ENCODE measurements around the gene RNF214. TPM values are rescaled to one million over a fixed set of nuclear protein-coding genes. Genes with fewer than 3 reads are reported as not detected.
"Not testable (repeated sequence)": the region's sequence is repeated elsewhere in the genome, so short reads cannot be mapped to it uniquely, and the experiment has no call there.

RNF214 gene
- total RNA-seq, 1 donor from 2014 or later, result 21.6 TPM

DNA sequence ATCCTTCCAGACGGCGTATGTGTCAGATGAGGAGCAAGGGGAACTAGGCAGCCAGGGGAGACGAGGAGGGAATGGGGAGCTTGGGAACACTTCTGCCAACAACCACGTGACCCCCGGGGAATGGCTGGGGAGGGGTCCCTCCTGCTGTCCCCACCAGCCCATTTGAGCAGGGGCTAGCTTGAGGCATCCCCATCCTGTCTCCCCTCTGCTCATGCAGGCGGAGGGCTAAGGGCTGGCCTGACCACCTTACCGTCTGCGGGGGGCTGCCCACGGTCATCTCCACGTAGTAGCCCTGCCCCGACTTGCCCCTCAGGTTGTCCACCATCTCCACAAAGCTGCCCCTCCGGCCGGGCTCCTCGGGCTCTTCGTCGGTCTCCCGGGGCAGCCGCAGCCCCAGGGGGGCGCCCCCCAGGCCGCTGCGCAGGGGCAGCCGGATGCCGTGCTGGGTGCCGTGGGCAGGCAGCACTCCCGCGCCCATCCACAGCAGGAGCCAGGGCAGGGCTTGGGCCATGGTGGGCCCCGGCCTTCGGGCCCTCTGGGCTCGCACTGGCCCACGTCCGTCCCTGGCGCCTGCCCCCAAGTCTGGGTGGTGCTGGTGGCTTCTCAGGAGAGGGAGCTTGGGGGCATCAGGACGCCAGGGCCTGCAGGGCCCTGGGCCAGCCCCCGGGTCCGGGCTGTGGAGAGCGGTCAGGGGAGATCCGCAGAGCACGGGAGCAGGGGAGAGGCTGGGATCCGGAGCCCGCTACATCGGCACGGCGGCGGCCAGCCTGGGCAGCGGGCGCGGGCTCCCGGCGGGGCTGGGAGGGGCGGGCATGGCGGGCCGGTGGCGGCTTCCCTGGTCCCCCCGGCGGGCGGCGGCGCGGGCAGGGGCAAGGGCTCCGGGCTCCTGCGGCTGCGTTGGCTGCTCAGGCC, 83.1 kb downstream of the RNF214 start:
- DNase-seq (ENCODE audit: low read depth), result no peak

DNA sequence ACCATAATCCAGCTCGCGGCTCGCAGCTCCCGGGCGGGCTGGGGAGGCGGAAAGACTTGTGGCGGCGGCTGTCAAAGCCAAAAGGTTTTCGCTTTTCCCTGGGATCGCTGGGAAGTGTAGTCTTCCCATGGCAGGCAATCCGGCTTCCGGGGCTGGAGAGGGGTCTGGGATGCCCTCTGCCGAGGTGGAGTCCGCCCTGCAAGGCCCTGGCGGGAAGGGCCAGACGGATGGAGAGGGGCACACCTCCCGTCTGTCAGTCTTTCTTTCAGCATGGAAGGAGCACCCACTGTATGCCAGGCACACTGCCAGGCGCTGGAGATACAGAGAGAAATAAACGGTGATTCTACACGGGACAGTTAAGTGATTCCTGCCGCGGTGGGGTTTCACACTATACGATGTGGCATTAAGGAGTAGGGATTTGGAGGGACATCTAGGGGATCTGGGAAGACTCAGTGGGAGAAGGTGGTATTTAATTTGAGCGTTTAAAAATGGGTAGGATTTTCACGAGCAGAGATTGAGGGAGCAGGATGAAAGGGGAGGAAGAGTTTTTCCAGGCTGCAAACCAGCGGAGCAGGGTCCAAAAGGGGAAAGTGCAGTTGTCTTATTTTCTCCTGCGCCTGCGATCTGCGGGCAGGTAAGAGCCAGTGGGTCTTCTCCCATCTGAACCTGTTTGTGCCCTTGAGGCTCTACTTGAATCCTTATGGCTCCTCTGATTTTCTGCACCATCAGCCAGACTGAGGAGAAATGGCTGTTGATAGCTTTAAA, 83.9 kb downstream of the RNF214 start, which contains the start of gene BACE1:
Gene BACE1, minus strand, starts transcription at position 60 of the 765 bp plus-strand sequence. CDS start 461 bp downstream, outside the sequence.
- peak; percentile 75 for DNase-seq (ENCODE audit: low read depth)

DNA sequence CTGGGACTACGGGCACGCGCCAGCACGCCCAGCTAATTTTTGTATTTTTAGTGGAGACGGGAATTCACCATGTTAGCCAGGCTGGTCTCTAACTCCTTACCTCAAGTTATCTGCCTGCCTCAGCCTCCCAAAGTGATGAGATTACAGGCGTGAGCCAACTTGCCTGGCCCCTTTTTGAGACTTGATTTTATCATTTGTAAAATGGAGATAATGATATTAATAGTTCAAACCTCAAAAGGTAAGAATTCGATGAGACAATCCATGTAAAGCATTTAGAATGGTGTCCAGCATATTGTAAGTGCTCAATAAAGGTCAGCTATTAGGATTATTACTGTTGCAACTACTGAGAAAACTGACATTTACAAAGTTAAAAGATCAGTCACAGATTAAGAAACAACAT, 86.3 kb downstream of the RNF214 start:
- no peak for DNase-seq (ENCODE audit: low read depth)

DNA sequence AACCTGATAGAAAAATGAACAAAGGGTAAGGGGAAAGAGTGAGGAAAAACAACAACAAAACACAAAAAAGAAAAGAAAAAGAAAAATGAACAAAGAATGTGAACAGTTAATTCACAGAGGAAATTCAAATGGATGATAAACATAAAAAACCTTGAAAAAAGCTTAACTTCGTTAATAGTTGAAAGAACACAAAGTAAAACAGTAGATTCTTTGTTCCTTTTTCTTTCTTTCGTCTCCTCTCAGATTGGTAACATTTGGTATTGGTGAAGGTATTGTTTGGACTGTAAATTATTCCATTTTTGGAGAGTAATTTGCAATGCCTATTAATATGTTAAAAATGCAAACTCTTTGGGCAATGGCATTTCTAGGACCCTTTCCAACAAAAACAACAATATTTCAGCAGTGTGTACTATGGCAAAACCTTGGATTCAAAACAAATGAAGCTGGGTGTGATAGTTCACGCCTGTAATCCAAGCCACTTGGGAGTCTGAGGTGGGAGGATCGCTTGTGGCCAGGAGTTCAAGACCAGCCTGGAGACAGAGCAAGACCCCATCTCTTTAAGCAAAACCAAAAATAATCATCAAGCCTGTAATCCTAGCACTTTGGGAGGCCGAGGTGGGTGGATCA, 86.9 kb downstream of the RNF214 start:
- peak; percentile 25 for DNase-seq (ENCODE audit: low read depth)

DNA sequence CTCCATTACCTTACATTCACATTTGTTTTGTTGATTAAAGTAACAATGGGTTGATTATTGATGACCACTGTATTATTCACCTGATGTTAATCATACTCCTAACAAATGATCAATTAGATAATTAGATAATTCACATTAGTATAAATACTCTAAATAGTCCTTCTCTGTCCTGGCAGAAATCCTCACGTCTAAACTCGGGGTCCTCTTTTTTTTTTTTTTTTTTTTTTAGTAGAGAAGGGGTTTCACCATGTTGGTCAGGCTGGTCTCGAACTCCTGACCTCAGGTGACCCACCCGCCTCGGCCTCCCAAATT, 94.7 kb downstream of the RNF214 start:
- DNase-seq (ENCODE audit: low read depth), result not testable (repeated sequence)

DNA sequence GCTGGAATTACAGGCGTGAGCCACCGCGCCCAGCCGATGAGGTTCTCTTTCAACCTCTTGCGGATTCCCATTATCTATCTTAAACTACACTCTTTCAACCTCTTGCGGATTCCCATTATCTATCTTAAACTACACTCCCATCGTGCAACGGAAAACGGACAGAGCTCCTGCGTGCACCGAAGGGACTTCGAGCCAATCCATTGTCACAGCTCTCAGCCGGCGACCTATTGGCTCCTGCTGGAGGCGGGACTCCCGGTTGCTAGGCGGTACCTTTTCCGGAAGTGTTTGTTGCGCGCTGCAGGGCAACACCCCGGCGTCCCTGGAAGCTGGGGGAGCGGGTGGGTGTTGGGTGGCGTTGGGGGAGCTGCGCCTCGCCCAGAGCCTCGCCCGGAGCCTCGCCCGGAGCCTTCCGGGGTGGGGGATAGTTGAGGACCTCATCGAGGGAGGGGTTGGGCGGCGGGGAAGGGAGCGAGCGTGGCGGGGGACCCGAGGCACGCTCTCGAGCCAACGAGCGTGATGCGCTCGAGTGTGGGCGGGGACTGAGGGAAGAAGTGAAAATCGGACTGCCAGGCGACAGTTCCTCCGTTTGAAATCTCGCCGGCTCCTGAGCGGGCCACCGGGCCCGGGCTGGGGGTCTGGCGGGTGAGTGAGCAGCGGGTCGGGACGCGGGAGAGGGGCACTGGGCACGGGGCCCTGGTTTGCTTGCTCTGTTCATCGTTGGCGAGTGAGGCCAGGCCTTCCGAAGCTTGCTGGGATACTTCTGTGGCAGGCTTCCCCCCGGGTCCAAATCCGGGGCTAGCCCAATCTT, 95.3 kb downstream of the RNF214 start, which contains the start of gene CEP164:
Gene CEP164, plus strand, starts transcription at position 288 of the 808 bp plus-strand sequence. CDS start 10,733 bp downstream, outside the sequence.
- DNase-seq (ENCODE audit: low read depth), result peak; percentile 95

DNA sequence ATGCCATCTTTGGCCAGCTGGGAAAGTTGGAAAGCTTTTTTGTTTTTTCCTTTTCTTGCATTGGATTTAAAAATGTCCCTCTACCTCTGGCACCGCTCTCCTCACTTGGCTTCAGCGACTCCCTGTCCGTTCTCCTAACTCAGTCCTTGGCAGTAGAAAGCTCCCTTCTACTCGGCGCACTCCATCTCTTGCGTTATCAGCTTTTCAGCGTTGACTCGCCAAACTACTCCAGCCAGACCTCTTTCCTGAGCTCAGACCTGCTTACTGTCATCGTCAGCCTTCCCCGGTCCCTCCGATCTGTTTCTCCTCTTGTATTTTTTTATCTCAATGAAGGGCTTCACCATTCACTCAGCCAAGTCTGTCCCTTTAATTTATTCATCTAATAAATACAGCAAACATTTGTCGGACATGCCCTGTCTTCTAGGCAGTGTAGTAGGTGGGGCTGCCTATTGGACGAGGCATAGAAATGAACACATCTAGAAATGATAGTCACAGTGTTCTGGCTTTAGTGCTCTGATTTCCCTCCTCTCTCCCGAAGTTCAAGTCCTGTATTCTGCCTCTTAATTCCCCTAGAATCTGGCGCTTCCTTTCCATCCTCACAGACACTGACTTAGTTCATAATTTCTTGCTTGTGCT, 96.0 kb downstream of the RNF214 start:
- DNase-seq (ENCODE audit: low read depth), result peak; percentile 38

DNA sequence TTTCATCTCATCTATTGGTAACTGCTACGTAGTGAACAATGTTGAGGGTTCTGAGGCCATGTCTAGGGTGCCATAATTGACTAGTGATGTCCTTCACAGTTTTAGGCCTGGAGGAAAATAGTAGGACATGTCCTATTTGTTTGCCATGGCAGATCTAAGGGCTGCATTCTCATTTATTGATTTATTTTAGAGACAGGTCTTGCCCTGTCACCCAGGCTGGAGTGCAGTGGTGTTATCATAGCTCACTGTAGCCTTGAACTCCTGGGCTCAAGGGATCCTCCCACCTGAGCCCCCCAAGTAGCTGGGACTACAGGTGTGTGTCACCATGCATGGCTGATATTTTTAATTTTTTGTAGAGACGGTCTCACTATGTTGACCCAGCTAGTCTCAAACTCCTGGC, 100.4 kb downstream of the RNF214 start:
- no peak for DNase-seq (ENCODE audit: low read depth)

DNA sequence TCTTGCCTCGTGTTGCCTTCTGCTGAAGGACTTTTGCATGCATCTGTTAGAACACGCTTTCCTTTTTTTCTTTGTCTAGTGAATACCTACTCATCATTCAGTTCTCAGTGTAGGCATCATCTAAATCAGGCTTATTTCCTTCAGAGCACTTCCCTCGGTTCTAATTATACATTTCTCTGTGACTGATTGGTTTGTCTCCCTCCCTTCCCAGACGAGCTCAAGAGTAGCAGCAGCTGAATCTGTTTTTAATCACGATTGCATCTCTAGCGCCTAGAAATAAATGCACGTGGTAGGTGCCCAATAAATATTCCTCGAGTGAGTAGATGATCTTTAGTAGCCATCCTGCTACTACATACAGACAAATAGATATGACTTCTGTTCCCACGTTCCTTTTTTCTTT, 101.4 kb downstream of the RNF214 start:
- DNase-seq (ENCODE audit: low read depth), result no peak

DNA sequence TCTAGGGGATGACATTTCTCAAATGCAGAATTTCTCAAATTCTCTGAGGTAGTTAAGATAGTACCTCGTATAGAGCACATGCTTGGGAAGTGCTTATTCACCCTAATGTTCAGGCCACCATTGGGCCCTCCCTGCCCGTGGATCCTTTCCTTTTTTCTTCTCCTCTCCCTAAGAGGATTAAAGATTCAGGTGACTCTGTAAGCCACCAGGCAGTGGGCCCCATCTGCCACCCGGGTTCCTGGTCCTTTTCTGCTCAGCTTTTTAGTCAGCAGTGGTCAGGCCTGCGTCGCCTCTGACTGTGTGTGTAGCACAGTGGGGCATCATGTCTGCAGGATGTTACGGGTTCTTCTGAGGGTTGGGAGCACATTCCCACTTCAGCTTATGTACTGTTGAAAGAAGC, 102.4 kb downstream of the RNF214 start:
- DNase-seq (ENCODE audit: low read depth), result no peak

DNA sequence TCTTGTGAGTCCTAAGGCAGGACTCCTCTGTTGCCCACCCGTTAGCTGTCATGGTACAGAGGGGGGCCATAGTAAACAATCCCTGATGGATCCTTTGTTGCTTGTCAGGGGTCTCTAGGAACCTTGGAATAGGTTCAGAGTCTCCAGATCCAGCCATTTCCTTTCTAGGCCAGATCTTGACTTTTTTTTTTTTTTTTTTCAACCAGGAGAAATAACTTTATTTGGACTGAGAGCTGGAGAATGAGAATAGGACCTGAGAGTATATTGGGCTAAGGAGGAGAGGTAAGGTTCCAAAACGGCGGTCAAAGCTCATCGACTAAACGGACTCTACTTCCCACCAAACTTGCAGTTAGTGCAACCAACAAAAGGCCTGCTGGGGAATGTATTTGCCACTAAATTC, 102.9 kb downstream of the RNF214 start:
- no peak for DNase-seq (ENCODE audit: low read depth)

Other genes starting within 250 kb of the RNF214 start
- 7.6 and 31.3 TPM in 2 replicates for gene SIK3, start 134.2 kb upstream of the RNF214 start, total RNA-seq
- gene PAFAH1B2, start 88.4 kb upstream of the RNF214 start, total RNA-seq, result 238 and 242 TPM in 2 replicates
- 5.4 and 35.5 TPM in 2 replicates for gene SIDT2, start 53.9 kb upstream of the RNF214 start, total RNA-seq
- gene TAGLN, start 33.3 kb upstream of the RNF214 start, total RNA-seq, result 68.5 and 487 TPM in 2 replicates
- 40.5 and 74.3 TPM in 2 replicates for gene PCSK7, start 598 bp upstream of the RNF214 start, total RNA-seq
- 0.87 and 5.0 TPM in 2 replicates for gene BACE1-AS, start 58.7 kb downstream of the RNF214 start, total RNA-seq
- 4.2 and 27.3 TPM in 2 replicates for gene BACE1, start 83.6 kb downstream of the RNF214 start, total RNA-seq
- gene CEP164, start 95.2 kb downstream of the RNF214 start, total RNA-seq, result 21.2 and 24.1 TPM in 2 replicates

Data from renal cortical epithelial cell (primary cell).